GM19395 (cell line): ENCODE data around the gene KRTAP5-4.
"Not testable (repeated sequence)": the region's sequence is repeated elsewhere in the genome, so short reads cannot be mapped to it uniquely, and the experiment has no call there.

Experiments used
- ATAC-seq: cut with Tn5 transposase; IDR thresholded peaks from one replicate; pipeline ENCODE4 v1.9.1; 2021; ENCODE audit warnings: mild to moderate bottlenecking, moderate library complexity; ENCODE audit not compliant: unreplicated experiment

KRTAP5-4 gene

DNA sequence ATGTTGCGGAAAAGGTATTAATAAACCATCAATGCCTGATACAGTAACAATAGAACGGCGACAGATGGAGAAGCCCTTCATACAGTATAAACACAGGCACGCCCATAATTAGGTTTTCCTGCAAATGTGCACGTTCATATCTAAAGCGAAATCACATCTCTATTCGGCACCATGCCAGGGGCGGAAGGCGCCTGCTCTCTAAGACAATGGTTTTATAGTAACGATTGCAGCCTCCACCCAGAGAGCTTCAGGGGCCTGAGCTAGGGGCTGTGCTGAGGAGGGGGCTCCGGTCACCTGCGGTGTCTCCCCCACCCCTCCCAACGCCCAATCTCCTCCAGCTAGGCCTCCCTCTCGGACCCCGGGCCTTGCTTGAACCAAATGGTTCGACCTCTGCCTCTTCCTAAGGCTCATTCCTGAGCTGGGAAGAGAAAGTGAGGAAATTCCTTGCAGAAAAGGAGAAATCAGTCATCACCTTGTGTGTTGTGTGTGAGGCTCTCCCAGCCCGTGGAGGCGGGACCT, 17.2 kb upstream of the KRTAP5-4 start:
- no peak for ATAC-seq

GRCh38 chr11:1638344-1638743, 16.4 kb upstream of the KRTAP5-4 start:
- no peak for ATAC-seq

GRCh38 chr11:1637628-1638027, 15.7 kb upstream of the KRTAP5-4 start:
- ATAC-seq, result no peak

DNA sequence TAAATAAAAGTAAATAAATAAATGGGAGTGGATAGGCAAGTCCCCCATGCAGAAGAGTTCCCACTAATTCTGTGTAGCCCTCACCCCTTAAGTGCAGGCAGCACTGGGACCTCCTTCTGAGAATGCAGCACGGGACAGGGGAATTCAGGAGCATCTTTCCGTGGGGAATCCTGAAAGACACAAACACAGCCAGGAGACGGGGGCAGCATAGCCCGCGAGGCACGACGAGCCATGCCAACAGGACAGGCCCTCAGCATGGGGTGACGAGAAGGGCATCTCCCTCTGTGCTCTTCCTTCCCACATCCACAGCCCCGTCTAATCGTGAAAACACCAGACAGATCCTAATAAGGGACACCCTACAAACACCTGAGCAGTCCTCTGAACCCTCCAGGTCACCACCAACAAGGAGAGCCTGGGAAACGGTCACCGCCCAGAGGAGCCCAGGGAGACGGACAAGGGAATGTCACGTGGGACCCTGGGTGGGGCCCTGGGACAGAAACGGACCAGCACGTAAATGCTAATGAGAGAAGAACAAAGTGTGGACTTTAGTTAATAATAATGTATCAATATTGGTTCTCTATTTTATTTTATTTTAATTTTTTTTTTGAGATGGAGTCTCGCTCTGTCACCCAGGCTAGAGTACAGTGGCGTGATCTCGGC, 14.5 kb upstream of the KRTAP5-4 start:
- no peak for ATAC-seq

DNA sequence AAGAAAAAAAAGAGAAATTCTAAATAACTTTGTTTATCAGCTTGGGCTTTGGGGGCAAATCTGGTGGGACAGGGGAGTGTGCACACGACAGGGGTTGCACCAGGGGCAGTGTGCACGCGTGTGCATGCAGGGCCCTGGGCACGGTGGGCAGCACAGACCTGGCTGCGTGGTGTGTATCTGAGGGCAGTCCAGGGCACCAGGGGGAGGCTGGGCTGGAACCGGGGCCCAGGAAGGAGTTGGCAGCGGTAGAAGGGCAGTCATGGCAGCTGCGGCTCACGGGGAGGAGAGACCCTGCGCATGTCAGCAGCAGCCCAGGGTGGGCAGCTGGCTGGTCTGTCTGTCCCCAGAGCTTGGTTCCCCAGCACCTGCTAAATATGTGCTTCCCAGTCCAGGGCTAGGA, 11.9 kb upstream of the KRTAP5-4 start:
- ATAC-seq, result no peak

DNA sequence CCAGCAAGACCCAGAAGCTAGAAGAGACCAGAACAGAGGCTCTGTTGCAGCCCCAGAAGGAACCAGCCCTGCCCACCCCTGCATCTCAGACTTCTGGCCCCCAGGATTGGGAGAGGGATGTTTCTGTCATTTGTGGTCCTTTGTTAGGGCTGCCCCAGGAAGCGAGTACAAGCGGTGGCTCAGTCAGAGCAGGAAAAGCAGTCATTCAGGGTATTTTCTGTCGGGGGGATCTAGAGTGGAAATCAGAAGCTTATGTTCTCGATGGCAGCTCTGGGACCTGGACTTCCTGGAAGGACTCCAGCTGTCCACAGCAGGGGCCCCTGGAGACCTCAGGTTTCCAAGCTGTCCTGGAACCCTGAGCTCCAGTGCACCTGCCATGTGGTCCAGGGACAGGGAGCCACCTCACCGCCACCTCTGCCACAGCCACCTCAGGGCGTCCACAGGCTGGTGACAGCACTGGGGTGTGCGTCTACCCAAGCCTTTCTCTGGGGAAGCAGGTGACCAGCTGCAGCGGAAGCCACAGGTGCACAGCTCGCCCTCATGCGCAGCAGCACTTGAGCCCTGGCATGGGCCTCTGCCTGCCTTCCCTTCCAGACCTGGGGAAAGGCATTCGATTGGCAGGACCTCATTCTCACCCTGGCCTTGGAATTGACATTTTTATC, 10.2 kb upstream of the KRTAP5-4 start:
- no peak for ATAC-seq

GRCh38 chr11:1631066-1631568, 9.2 kb upstream of the KRTAP5-4 start:
- no peak for ATAC-seq

- no peak for ATAC-seq
These were observed 8.3 kb upstream of the KRTAP5-4 start for GRCh38 chr11:1630271-1630670.

- no peak for ATAC-seq
These were observed 7.6 kb upstream of the KRTAP5-4 start, which contains the start of gene KRTAP5-5 for GRCh38 chr11:1629326-1630185. TSS of gene KRTAP5-5 (plus strand) at chr11:1629775. CDS start at chr11:1629841, 66 bp downstream.

GRCh38 chr11:1628506-1629325, 6.8 kb upstream of the KRTAP5-4 start:
- ATAC-seq, result no peak

DNA sequence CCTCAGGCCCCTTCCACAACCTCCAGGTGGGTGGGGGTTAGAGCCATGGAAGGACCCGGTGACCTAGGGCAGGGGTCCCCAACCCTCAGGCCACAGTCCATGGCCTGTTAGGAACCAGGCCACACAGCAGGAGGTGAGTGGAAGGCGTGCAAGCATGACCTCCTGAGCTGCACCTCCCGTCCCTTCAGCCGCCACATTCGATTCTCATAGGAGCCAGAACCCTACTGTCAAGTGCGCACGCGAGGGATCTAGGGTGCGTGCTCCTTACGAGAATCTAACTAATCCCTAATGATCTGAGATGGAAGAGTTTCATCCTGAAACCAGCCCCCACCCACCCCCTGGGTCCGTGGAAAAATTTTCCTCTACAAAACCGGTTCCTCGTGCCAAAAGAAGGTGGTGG, 3.6 kb upstream of the KRTAP5-4 start:
- no peak for ATAC-seq

GRCh38 chr11:1624621-1625020, 2.7 kb upstream of the KRTAP5-4 start:
- ATAC-seq, result no peak

GRCh38 chr11:1623716-1624115, 1.8 kb upstream of the KRTAP5-4 start:
- no peak for ATAC-seq

GRCh38 chr11:1619449-1619848, 2.5 kb downstream of the KRTAP5-4 start:
- ATAC-seq, result no peak

GRCh38 chr11:1618231-1618630, 3.7 kb downstream of the KRTAP5-4 start:
- ATAC-seq, result no peak

- no peak for ATAC-seq
These were observed 13.6 kb downstream of the KRTAP5-4 start, which contains the start of gene KRTAP5-3 for GRCh38 chr11:1608363-1608762. TSS of gene KRTAP5-3 (minus strand) at chr11:1608463. CDS start at chr11:1608385, 78 bp downstream.

GRCh38 chr11:1607901-1608300, 14.0 kb downstream of the KRTAP5-4 start:
- ATAC-seq, result not testable (repeated sequence)

DNA sequence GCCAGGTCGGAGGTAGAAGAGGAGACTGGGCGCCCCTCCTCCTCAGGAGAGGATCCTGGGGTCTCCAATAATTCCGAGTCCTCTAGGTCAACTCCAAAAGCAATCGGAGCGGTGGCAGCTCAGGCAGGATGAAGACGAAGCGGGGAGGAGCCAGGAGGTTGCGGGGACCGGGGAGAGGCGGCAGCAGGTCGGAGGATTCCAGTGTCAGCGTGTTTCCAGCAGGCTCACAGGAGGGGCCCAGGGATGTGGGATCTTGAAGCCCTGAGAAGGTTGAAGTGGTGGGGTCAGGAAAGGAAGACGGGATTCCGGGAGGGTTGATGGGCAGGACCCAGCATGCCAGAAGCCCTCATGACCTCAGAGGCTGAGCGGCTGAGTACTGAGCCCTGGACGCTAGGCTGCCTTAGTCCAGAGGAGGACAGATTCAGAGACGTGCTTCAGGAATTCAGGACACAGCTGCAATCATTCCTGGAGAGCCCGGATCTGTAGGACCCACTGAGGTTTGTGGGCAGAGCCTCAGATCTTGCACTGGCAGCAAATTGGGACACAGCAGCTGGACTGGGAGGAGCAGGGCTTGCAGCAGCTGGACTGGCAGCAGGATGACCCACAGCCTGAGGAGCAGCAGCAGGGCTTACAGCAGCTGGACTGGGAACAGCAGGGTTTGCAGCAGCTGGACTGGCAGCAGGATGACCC, 14.6 kb downstream of the KRTAP5-4 start:
- ATAC-seq, result not testable (repeated sequence)

- peak; percentile 97 for ATAC-seq
These were observed 16.0 kb downstream of the KRTAP5-4 start for GRCh38 chr11:1605923-1606322.

- no peak for ATAC-seq
These were observed 17.2 kb downstream of the KRTAP5-4 start for GRCh38 chr11:1604711-1605110.
